MM.1S (cell line): Measurements from ENCODE around the gene SHF.

Source experiments
- DNase-seq: peaks from one replicate; pipeline ENCODE4 v3.0.0-alpha.2; 2015
- H2AFZ ChIP-seq: fragments of 300-600 bp; sonication (generic); 2 replicates; pipeline ENCODE4 v1.6.0; 2016; ENCODE audit warnings: antibody characterized with exemption, low read length
- H3F3A ChIP-seq: fragments of 300-600 bp; sonication (generic); 2 replicates; pipeline ENCODE4 v1.6.1; 2016; ENCODE audit warnings: mild to moderate bottlenecking, antibody characterized with exemption, low read length, moderate library complexity, mixed read lengths; ENCODE audit not compliant: insufficient read depth
- H3K27ac ChIP-seq: fragments of 300-600 bp; sonication (generic); 2 replicates; pipeline ENCODE4 v1.5.1; 2016; ENCODE audit warnings: mild to moderate bottlenecking, low read length
- H3K27me3 ChIP-seq: fragments of 300-600 bp; sonication (generic); replicated peaks from 2 replicates; pipeline ENCODE4 v1.6.0; 2016; ENCODE audit warnings: low read length; ENCODE audit not compliant: insufficient read depth
- H3K36me3 ChIP-seq: fragments of 300-600 bp; sonication (generic); replicated peaks from 2 replicates; pipeline ENCODE4 v1.6.1; 2016; ENCODE audit warnings: mild to moderate bottlenecking, low read length, mixed read lengths; ENCODE audit not compliant: insufficient read depth
- H3K4me1 ChIP-seq: fragments of 300-600 bp; sonication (generic); 2 replicates; pipeline ENCODE4 v1.6.1; 2016; ENCODE audit warnings: low read length, mixed read lengths
- H3K4me2 ChIP-seq: fragments of 300-600 bp; sonication (generic); 2 replicates; pipeline ENCODE4 v1.6.0; 2016; ENCODE audit warnings: low read depth, low read length
- H3K4me3 ChIP-seq: fragments of 300-600 bp; sonication (generic); 2 replicates; pipeline ENCODE4 v1.5.1; 2016; ENCODE audit warnings: low read length, mixed read lengths
- H3K79me2 ChIP-seq: fragments of 300-600 bp; sonication (generic); 2 replicates; pipeline ENCODE4 v1.6.1; 2016; ENCODE audit warnings: mixed run types, low read length, mixed read lengths
- H3K9ac ChIP-seq: fragments of 300-600 bp; sonication (generic); 2 replicates; pipeline ENCODE4 v1.6.1; 2016; ENCODE audit warnings: low read length, mixed read lengths
- H3K9me2 ChIP-seq: fragments of 300-600 bp; sonication (generic); replicated peaks from 2 replicates; pipeline ENCODE4 v1.6.1; 2016; ENCODE audit warnings: mild to moderate bottlenecking, low read length, mixed read lengths; ENCODE audit not compliant: insufficient read depth
- H3K9me3 ChIP-seq: fragments of 300-600 bp; sonication (generic); replicated peaks from 2 replicates; pipeline ENCODE4 v1.6.1; 2016; ENCODE audit warnings: mild to moderate bottlenecking, low read length, mixed read lengths; ENCODE audit not compliant: insufficient read depth
- H4K20me1 ChIP-seq: fragments of 300-600 bp; sonication (generic); 2 replicates; pipeline ENCODE4 v1.6.1; 2016; ENCODE audit warnings: mild to moderate bottlenecking, low read length, moderate library complexity, mixed read lengths; ENCODE audit not compliant: insufficient read depth
- CTCF ChIP-seq: fragments of 300-600 bp; sonication (generic); IDR thresholded peaks from 2 replicates; pipeline ENCODE4 v1.5.1; 2016; ENCODE audit warnings: antibody characterized with exemption, low read length, mixed read lengths
- EZH2 ChIP-seq: fragments of 300-600 bp; sonication (generic); optimal IDR thresholded peaks from 2 replicates; pipeline ENCODE3; 2017; ENCODE audit warnings: low read depth, mild to moderate bottlenecking, antibody characterized with exemption, low read length, mixed read lengths
- EZH2phosphoT487 ChIP-seq: fragments of 300-600 bp; sonication (generic); IDR thresholded peaks from 2 replicates; pipeline ENCODE4 v1.6.1; 2018; ENCODE audit warnings: antibody characterized with exemption, low read length

The SHF gene

GRCh38 chr15:45197512-45197911, 9.7 kb upstream of the SHF start:
- peak overlapping the region; percentile 56 for H3K4me2 ChIP-seq
- H3K36me3 ChIP-seq, result no peaks in the 10 kb centered on the region
- peaks cover 41% of the 10 kb centered on the region for H3F3A ChIP-seq
- TF ChIP-seq CTCF (no peak), EZH2phosphoT487 (no peak), EZH2 (no peak)
- no peaks in the 10 kb centered on the region for H3K79me2 ChIP-seq
- 0 out of 2 replicates have a peak overlapping the region, but pooled peaks have one; percentile 33 for H2AFZ ChIP-seq
- no peaks in the 10 kb centered on the region for H3K27me3 ChIP-seq
- no peaks in the 10 kb centered on the region for H4K20me1 ChIP-seq
- H3K9me3 ChIP-seq, result no peaks in the 10 kb centered on the region
- H3K9ac ChIP-seq, result peak overlapping the region; percentile 54; the same call in 1 of the 2 replicates
- DNase-seq, result no peak
- no peaks in the 10 kb centered on the region for H3K9me2 ChIP-seq
- peak overlapping the region; percentile 95; the same call in 1 of the 2 replicates for H3K4me3 ChIP-seq
- 0 out of 2 replicates have a peak, but pooled peaks cover 7% of the 10 kb centered on the region for H3K4me1 ChIP-seq
- no peak overlapping the region; the same call in 1 of the 2 replicates for H3K27ac ChIP-seq

- Histone ChIP-seq H3K9ac (no peak overlapping the region), H3K4me1 (no peaks in the 10 kb centered on the region), H3F3A (no peaks in the 10 kb centered on the region), H3K27me3 (0 out of 2 replicates have a peak, but pooled peaks cover 4% of the 10 kb centered on the region), H3K4me2 (no peak overlapping the region), H3K4me3 (no peak overlapping the region), H3K27ac (no peak overlapping the region), H3K9me3 (no peaks in the 10 kb centered on the region), H3K9me2 (no peaks in the 10 kb centered on the region), H4K20me1 (no peaks in the 10 kb centered on the region), H2AFZ (no peak overlapping the region), H3K36me3 (no peaks in the 10 kb centered on the region), H3K79me2 (no peaks in the 10 kb centered on the region)
- DNase-seq, result no peak
- TF ChIP-seq CTCF, result no peak
- TF ChIP-seq EZH2, result no peak
- no peak for TF ChIP-seq EZH2phosphoT487
Observed at GRCh38 chr15:45187578-45187893, 230 bp downstream of the SHF start.

- H3K4me2 ChIP-seq, result no peak overlapping the region
- no peak overlapping the region for H3K4me3 ChIP-seq
- no peaks in the 10 kb centered on the region for H4K20me1 ChIP-seq
- no peak overlapping the region for H3K27ac ChIP-seq
- no peaks in the 10 kb centered on the region for H3F3A ChIP-seq
- H3K36me3 ChIP-seq, result no peaks in the 10 kb centered on the region
- no peak overlapping the region for H3K9ac ChIP-seq
- no peaks in the 10 kb centered on the region for H3K79me2 ChIP-seq
- no peak for TF ChIP-seq EZH2
- TF ChIP-seq EZH2phosphoT487, result no peak
- no peak for TF ChIP-seq CTCF
- no peak for DNase-seq
- H2AFZ ChIP-seq, result no peak overlapping the region
- no peaks in the 10 kb centered on the region for H3K9me2 ChIP-seq
- H3K27me3 ChIP-seq, result 0 out of 2 replicates have a peak, but pooled peaks cover 4% of the 10 kb centered on the region
- H3K4me1 ChIP-seq, result no peaks in the 10 kb centered on the region
- no peaks in the 10 kb centered on the region for H3K9me3 ChIP-seq
Observed at GRCh38 chr15:45186771-45187577, 792 bp downstream of the SHF start.
